Measurements from ENCODE around the gene SUSD1.
"Not testable (repeated sequence)": the region's sequence is repeated elsewhere in the genome, so short reads cannot be mapped to it uniquely, and the experiment has no call there.

SUSD1 gene

GRCh38 chr9:112200711-112201110 lies 25.6 kb upstream of the SUSD1 start:
- TF ChIP-seq CTCF (IDR thresholded peaks at IDR 0.05; ENCODE audit: low read depth, low read length, missing control alignments) = no peak
- no peak for DNase-seq (ENCODE audit: extremely low read depth, low read depth)
- no peak overlapping the region for H3K4me3 ChIP-seq (replicated peaks; ENCODE audit: low read depth, low read length)

GRCh38 chr9:112198646-112199045 lies 23.5 kb upstream of the SUSD1 start:
- H3K4me3 ChIP-seq (replicated peaks; ENCODE audit: low read depth, low read length) = no peak overlapping the region
- TF ChIP-seq CTCF (IDR thresholded peaks at IDR 0.05; ENCODE audit: low read depth, low read length, missing control alignments) = no peak
- DNase-seq (ENCODE audit: extremely low read depth, low read depth) = no peak

- no peak for DNase-seq (ENCODE audit: extremely low read depth, low read depth)
- TF ChIP-seq CTCF (IDR thresholded peaks at IDR 0.05; ENCODE audit: low read depth, low read length, missing control alignments) = no peak
Measured at GRCh38 chr9:112194969-112195431, 19.9 kb upstream of the SUSD1 start.

DNA sequence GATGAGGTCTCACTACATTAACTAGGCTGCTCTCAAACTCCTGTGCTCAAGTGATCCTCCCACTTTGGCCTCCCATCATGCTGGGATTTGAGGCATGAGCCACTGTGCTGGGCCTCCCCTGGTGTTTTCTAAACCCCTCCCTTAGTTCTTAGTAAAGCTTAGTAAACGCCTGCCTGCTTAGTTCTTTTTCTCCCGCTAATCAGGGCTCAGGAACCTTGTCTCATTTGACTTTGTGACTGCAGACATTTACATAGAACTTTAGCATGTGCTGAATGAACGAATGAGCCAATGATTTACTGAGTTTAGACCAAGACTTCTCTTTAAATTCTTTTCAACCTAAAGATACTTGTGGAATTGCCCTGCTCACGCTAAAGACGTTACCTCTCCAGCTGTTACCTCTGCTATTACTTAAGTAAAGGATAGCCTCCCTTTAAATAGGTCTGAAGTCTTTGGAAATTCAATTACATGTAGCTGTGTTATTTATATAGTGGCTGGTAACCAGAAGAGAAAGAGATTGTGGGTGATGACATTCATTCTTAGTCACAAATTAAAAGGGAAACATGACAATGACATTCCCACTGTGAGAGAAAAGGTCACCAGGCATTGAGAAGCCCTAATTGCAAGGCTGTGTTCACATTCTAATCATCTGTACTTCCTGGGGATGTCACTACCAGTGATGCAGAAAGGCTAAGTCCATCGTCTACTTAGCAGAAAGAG lies 18.6 kb upstream of the SUSD1 start:
- no peak overlapping the region for H3K4me3 ChIP-seq (replicated peaks; ENCODE audit: low read depth, low read length)
- no peak for DNase-seq (ENCODE audit: extremely low read depth, low read depth)
- TF ChIP-seq CTCF (IDR thresholded peaks at IDR 0.05; ENCODE audit: low read depth, low read length, missing control alignments) = no peak

More at GRCh38 chr9:112194969-112195431, 19.9 kb upstream of the SUSD1 start:
- H3K4me3 ChIP-seq (replicated peaks; ENCODE audit: low read depth, low read length) = no peak overlapping the region

DNA sequence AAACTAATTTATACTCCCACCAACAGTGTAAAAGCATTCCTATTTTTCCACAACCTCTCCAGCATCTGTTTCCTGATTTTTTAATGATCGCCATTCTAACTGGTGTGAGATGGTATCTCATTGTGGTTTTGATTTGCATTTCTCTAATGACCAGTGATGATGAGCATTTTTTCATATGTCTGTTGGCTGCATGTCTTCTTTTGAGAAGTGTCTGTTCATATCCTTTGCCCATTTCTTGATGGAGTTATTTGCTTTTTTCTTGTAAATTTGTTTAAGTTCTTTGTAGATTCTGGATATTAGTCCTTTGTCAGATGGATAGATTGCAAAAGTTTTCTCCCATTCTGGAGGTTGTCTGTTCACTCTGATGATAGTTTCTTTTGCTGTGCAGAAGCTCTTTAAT lies 15.2 kb upstream of the SUSD1 start:
- not testable (repeated sequence) for DNase-seq (ENCODE audit: extremely low read depth, low read depth); H3K4me3 ChIP-seq (replicated peaks; ENCODE audit: low read depth, low read length)

DNA sequence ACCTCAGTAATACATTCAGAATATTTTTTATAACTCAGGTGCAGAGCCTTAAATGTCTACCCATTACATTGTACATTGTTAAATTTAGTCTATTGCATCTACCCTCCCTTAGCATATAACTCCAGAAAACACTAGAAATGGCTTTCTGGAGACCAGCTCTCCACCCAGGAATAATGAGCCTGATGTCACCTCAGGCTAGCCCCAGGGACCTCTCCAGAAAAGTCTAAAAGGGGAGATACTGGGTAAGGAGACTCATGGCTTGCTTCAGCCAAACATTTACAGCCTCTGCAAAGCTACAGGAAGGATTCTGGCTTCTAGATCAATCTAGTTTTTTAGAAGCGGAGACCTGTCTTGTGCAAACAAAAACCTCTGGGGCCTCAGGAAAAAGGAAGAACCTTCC lies 13.8 kb upstream of the SUSD1 start:
- no peak for TF ChIP-seq CTCF (IDR thresholded peaks at IDR 0.05; ENCODE audit: low read depth, low read length, missing control alignments)
- DNase-seq (ENCODE audit: extremely low read depth, low read depth) = no peak
- H3K4me3 ChIP-seq (replicated peaks; ENCODE audit: low read depth, low read length) = no peak overlapping the region

GRCh38 chr9:112187404-112187803 lies 12.3 kb upstream of the SUSD1 start:
- TF ChIP-seq CTCF (IDR thresholded peaks at IDR 0.05; ENCODE audit: low read depth, low read length, missing control alignments) = no peak
- no peak for DNase-seq (ENCODE audit: extremely low read depth, low read depth)
- no peak overlapping the region for H3K4me3 ChIP-seq (replicated peaks; ENCODE audit: low read depth, low read length)
